Jurkat, Clone E6-1 (cell line): ENCODE data around the gene IQSEC3.

Source experiments
- DNase-seq: peaks from one replicate; pipeline ENCODE4 v3.0.0-alpha.2; 2011; ENCODE audit warnings: low read depth, low spot score
- H3K4me3 ChIP-seq: 2 replicates; pipeline ENCODE4 v1.5.1; 2011; ENCODE audit warnings: mild to moderate bottlenecking, low read length, control low read depth, moderate library complexity

The IQSEC3 gene

DNA sequence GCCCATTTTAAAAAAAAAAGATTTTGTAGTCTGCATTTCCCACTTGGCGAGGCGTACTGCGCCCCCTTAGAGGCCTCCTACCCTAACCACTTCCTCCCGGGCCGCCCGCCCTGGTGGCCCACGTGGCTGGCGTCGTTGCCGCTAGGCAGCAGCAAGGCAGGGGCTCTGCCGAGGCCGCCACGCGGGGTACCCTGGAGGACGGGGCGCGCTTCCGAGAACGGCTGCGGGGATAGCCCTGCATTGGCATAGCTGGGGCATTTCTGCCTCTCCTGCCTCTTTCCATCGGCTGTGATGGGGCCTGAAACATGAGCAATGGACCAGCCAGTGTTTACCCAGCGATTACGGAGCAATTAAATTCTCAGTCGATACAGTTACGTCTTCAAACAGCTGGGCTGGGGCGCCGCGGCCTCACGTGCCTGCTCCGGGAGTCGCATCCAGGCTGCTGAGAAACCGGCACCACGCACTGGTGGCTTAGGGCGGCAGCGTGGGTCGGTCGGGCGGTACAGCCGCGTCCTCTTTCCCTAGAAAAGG lies 38.0 kb downstream of the IQSEC3 start:
- no peak overlapping the region for H3K4me3 ChIP-seq
- peak; percentile 47 for DNase-seq

DNA sequence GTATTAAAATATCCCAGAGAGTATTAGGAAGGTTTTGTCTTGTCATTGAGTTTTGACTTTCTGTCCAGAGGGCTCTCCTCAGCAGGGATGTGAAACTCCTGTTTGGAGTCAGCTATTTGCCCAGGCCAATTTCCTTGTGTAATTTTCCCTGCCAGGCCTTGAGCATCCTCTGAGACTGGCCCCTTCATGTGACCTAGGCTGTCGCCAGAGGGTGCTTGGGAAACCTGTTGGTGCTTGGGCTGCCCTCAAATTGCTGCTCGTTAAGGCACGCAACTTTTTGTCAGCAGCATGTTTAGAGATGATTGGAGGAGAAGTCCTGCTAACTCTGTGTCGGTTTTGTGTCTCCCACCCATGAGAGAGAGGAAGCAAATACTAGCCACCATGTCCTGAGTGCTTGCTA lies 39.1 kb downstream of the IQSEC3 start:
- H3K4me3 ChIP-seq, result no peak overlapping the region

DNA sequence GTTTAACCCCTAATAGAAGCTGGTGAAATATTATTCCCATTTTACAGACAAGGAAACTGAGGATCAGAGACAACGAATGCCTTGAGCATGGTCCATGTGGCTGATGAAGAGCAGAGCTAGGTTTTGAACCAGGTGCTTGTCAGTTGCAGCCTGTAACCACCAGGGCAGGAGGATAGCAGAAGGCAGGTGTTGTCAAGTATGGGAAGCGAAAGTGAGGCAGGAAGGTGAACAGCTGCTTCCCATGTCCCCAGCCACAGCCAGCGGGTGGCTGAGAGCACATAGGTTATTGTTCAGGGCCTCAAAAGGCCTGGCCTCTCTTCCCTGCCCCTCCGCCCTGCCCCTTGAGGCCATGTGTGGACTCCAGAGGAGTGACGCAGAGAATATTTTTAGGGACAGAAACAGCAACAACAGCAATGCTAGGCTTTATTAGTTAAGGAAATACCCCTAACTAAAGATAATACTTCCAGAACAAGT lies 39.6 kb downstream of the IQSEC3 start:
- H3K4me3 ChIP-seq, result no peak overlapping the region
- DNase-seq, result peak; percentile 75

More for the DNA sequence above, 39.1 kb downstream of the IQSEC3 start:
- no peak for DNase-seq

DNA sequence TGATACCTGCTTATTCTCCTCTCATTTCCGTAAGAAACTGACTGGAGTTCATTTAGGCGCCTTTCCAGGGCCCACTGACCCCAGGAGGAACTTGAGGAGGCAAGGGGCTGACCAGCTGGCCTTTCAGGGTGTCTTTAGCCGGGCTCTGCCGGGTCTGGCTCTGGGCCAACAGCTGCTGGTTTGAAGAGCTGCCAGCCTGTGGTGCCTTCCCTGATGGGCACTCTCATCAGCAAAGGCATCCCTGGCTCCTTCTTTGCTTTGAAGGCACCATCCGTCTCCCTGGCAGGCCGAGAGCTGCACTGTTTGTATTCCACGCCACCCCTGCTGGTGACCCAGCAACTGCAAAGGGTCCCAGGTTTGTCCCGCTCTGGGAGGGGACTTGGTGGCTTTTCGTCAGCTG lies 42.0 kb downstream of the IQSEC3 start:
- H3K4me3 ChIP-seq, result no peak overlapping the region
- DNase-seq, result no peak

DNA sequence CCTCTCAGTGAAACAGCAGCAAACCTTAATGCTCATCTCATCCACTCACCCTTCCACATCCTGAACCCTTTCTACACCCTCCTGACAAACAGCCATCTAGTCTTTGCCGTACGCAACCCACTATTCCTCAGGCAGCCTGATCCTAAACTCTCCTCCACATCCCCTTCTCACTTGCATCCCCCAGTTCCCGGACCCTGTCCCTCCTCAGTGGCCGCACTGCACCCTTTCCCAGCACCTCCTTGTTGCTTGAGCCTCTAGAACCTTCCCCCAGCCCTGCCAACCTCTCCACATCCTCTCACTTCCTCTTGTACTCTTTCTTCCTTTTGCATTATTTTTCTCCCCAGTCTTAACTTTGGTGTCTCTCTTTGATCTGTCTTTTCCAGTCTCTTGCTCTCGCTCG lies 42.9 kb downstream of the IQSEC3 start:
- no peak overlapping the region for H3K4me3 ChIP-seq
- DNase-seq, result no peak

DNA sequence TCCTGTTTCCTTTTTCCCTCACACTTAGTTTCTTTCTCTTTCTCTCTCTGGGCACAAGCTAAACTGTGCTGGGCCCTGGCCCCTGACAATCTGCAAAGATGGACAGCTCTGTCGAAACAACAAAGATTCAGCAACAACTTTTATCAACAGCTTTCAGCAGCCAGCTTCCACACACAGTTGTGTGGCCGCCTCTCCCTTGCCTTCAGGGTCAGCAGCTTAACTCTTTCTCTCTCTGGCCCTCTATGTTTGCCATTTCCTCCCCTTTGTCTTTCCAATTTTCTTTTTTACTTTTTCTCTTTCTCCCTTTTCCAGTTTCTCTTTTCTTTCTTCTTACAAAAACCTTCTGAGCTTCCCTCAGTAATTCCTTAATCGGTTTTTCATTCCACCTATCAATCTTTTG lies 43.3 kb downstream of the IQSEC3 start:
- no peak overlapping the region for H3K4me3 ChIP-seq
- DNase-seq, result no peak

DNA sequence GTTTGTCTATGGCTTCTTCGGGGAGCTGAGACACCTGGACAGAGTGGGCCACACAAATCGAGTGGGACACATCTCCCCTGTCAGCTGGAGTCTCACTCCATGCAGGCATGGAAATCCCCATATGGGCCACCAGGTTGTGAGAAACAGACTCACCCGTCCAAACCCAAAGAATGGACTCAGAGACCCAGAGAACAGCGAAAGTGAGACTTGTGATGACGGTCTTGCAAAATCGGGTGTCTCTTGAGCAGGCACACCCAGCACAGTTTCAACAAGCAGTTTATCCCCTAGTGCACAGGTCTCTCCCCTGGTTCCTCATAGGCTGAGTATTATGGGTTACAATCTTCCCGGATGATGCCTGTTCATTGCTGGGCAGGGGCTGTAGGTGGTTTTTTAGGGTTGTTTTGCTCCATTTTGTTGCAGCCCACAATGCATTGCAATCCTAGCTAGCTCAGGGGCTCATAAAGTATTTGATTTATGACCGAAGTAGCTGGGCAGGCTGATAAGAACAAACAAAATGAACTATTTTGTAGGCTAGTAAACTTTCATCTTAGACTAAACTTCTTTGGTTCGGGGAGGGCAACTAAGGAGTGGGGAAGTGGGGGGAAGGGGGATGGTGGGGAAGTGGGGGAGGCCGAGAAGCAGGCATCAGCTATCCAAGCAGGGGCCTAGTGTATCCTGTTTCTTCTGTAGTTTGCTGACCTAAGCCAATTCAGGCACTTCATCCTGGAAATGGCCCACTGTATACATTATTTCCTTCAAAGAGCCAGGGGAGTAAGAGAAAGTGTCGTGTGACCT lies 45.3 kb downstream of the IQSEC3 start:
- no peak overlapping the region for H3K4me3 ChIP-seq
- DNase-seq, result no peak

DNA sequence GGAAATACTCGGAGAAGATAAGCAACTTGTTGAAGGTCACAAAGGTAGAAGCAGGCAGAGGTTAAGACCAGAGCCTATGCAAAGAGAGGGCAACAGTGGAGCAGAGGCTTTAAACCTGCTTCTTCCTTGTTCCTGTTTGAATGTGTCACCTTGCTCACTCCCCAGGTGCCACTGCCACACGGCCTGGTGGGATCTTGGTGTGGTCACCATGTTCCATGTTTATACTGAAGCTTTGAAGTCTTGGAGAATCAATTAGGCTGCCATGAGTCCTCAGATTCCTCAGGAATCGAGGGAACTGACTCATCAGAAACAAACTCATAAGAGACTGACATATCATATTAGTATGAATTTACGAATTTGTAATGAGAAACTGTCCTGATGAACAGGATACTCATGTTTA lies 46.8 kb downstream of the IQSEC3 start:
- no peak overlapping the region for H3K4me3 ChIP-seq
- no peak for DNase-seq

DNA sequence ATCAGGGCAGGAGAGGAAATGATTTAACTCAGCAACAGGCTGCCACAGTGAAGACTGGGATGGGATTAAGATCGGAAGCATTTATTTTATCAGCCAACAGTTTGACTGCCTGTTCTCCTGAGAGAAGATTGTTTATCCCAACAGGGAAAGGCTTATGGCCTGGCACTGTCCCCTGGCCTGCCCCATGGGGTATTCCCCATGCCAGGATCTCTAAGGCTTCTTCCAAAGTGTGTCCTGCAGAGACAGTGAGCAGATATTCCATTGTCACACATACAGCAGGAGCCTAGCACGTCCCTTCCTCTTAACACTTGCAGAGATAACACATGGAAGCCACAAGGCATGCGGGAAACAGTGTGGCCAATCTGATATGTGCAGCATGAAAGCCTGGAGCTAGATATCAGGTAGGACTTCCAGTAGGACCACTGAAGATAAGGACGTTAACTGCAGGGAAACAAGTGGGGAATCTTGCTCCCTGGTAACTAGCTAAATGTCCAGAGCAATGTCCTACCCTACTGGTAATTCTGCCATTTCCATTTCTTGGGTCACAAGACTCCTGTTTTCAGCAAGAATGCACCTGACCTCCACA lies 48.2 kb downstream of the IQSEC3 start:
- DNase-seq, result no peak
- no peak overlapping the region for H3K4me3 ChIP-seq

DNA sequence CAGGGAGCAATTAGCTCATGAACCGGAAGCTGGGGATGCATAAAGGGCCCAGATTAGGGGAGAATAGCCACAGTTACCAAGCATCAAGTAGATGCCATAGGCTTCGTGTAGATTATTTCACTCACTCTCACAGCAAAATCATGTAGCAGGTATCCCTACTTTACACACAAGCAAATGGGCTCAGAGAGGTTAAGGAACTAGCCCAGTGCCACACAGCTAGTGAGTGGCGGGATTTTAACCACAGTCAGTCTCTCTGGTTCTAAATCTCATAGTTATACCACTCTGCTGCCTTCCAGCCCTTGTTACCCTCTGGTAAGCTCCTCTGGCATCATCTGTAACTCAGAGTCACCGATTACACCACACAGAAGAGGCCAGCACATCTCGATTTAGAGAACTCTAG lies 49.0 kb downstream of the IQSEC3 start:
- no peak overlapping the region for H3K4me3 ChIP-seq
- no peak for DNase-seq

DNA sequence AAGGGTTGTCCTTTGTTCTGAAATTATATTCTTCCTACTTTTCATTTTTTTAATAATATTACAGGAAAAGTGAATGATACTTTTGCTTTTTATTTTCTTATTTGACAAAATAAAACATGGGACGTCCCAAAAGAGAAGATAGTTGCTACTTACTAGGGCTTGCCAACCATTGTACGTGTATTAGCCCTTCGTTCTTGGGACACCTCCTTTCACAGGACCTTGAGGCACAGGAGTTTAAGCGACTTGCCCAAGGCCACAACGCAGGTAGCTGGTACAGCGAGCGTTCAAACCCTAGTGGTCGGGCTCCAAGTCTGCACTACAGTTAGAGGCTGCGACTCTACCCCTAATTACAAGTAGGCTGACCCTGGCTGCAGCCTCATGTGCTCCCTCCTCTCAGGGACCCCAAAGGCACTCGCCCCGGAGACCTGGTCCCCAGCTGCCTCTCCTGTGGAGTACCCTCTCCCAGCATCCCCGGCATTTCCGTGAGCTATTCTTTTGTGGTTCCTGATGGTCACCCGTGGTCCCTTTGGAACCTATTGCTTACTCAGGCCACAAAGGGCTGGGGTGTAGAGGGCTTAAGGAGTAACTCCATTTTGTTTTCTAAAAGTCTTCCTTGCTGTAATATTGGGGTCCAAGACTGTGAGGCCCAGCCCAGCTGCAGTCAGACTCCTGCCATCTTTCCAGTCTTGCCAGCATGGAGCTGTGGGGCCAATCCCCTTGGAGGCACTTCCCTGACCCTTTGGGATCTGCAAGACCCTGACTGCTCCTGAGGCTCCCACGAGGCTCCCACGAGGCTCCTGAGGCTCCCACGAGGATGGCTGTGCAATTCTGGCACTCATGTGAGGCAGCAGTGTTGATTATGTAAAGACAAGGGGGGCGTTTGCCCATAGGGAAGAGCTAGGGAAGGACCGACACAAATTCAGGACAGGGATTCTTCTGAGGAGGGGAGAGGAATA lies 49.7 kb downstream of the IQSEC3 start:
- H3K4me3 ChIP-seq, result no peak overlapping the region
- DNase-seq, result no peak

DNA sequence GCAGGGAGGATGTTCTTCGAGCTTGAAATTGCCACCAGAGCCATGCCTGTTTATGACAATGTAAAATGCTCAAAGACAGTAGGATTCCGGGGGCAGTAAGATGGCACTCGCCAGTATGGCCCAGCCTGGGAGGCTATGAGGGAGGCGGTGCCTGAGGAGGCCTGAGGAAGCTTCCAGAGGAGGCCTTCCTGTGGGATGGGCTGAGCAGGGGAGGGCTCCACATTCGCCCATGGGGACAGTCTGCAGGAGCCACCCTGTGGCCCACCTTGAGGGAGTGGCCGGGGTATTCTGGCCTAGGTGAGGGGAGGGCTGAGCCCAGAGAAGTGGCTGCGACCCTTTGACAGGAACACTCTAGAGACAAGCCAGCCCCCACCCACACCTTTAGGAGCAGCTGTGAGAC lies 50.7 kb downstream of the IQSEC3 start:
- DNase-seq, result no peak
- no peak overlapping the region for H3K4me3 ChIP-seq

DNA sequence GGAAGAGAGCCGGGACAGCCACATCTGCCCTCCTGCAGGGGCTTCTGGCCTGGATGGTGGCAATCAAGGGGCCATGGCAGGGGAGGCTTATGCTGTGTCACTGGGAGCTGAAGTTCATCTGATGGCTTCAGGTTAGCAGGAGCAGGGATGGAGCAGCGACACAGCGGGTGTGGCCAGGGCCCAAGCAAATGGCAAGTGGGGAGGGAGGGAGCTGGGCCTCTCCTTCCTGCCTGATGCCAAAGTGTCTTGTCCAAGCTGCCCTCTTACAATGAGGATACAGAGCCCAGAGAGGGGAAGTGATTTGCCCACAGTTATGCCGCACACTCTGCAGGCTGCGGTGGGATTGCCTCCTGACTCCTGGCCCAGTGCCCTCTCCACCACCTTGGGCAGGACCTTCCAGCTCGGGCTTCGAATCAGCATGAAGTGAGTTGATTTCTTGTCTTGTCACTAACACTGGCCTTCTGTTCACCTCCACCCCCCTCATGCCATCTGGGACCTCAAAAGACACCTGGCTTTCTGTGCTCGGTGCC lies 51.3 kb downstream of the IQSEC3 start:
- DNase-seq, result no peak
- H3K4me3 ChIP-seq, result no peak overlapping the region

DNA sequence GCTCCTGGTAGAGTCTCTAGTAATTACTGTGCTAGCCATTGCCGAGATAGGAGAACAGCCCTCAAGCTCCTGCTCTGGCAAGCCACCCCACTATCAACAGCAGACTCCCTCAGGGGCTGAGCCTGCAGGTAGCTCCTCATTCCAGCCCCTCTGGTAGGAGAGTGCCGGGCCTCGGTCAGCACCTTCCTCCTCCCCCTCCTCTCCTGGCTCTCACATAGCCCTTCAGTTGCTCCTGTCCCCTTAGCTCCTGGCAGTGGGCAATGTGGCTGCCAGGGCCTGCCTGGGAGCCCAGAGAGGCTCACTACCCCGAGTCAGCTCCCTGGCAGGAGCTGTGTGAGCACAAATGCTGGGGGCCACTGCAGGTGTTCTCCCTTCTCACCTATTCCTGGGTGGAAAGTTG lies 52.0 kb downstream of the IQSEC3 start:
- no peak for DNase-seq
- no peak overlapping the region for H3K4me3 ChIP-seq

DNA sequence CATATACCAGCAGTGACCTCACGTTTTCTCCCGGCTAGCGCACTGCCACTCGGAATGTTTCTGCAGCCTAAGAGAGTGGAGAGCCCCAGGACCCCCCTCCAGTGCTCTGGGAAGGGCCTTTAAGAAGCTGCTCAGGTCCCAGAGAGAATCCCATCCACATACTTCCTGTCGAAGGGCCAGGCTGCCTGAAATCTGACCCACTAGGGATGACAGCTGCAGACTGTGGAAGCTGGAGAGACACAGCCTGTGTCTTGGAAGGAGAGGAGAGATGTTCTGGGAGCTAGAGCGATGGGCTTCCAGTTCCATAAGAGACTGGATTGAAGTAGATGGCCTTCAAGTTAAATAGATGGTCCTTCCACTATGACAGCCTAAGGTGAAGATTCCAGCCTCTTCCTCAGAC lies 54.4 kb downstream of the IQSEC3 start:
- no peak overlapping the region for H3K4me3 ChIP-seq
- no peak for DNase-seq

DNA sequence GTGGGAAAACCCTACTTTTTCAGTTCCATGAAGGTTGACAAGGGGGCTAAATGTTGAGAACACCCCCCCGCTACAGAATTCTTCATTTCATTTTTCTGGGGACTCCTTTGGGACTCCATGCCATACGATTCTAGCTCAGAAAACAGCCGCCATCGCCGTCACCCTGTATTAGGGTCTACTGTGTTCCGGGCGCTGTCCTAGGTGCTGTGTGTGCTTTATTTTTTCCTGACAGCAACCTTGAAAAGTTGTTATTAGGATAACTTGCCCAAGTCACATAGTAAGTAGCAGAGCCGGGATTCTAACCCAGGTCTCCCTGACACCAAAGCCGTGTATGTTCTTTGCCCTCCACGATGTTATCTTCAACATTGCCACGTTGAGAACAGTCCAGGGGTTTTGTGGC lies 55.1 kb downstream of the IQSEC3 start:
- H3K4me3 ChIP-seq, result no peak overlapping the region
- no peak for DNase-seq

DNA sequence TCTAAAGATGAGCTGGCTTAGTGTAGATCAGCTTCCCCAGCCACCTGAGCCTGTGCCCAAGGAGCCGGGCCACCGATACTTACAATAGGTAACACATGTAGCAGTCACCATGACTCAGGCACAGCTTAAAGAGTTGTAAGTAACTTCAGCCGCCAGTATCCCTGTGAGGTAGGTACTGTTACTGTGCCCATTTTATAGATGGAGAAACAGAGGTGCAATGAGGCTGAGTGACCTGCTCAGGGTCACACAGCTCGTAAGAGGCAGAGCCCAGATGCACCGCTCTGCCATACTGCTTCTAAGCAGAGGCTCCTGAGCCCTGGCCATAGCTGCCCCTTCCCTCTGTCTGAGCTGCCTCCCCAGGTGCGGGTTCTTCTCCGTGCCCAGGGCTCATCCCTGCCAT lies 58.5 kb downstream of the IQSEC3 start:
- no peak for DNase-seq

DNA sequence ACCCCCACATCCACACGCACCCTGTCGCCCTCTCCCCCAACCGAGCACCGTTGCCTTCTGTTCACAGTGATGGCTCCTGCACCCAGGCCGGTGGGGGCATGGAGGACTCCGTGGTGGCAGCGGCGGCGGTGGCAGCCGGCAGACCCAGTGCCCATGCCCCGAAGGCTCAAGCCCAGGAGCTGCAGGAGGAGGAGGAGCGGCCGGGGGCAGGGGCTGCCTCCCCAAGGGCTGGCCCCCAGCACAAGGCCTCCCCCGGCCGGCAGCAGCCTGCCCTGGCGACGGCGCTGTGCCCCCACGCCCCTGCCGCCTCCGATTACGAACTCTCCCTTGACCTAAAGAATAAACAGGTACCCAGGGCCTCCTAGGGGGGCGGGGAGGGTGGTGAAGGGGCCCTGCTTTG lies 59.0 kb downstream of the IQSEC3 start:
- DNase-seq, result no peak
- H3K4me3 ChIP-seq, result no peak overlapping the region

More for the DNA sequence above, 58.5 kb downstream of the IQSEC3 start:
- no peak overlapping the region for H3K4me3 ChIP-seq

DNA sequence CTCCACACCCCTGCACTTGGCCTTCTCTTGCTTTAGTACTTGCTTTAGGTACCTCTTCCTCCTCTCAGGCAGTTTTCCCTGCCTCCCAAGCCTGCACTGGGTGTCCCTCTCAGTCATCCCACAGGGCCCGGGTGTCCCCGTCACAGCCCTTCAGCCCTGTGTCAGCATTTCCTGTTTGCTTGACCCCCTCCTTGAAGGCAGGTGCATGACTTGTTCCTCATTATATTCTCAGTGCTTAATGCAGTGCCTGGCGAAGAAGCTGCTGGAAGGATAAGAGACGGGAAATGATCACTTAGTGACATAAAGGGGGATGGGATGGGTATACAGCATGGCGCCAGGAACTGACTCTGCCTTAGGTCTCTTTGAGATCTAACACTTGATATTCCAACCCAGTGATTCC lies 61.5 kb downstream of the IQSEC3 start:
- no peak for DNase-seq
- no peak overlapping the region for H3K4me3 ChIP-seq
